ENCODE data around the gene ANKRD63.

ANKRD63 gene, protein sequence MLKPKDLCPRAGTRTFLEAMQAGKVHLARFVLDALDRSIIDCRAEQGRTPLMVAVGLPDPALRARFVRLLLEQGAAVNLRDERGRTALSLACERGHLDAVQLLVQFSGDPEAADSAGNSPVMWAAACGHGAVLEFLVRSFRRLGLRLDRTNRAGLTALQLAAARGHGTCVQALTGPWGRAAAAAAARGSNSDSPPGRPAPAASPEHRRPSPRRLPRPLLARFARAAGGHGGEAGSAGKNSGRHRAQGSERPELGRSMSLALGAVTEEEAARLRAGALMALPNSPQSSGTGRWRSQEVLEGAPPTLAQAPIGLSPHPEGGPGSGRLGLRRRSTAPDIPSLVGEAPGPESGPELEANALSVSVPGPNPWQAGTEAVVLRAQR

GRCh38 chr15:40282869-40283614 is at the start of gene ANKRD63:
Gene ANKRD63 (minus strand): TSS chr15:40283064. CDS start chr15:40282586, 478 bp downstream.
- TF ChIP-seq CEBPB (IDR thresholded peaks at IDR 0.05), result no peak
- peak; percentile 38; the same call in 1 of the 2 replicates for TF ChIP-seq ZBTB7A (IDR thresholded peaks at IDR 0.05; ENCODE audit: low read depth)

- no peak for TF ChIP-seq CREB1 (IDR thresholded peaks at IDR 0.05; ENCODE audit: low read depth)
- TF ChIP-seq, protein P1, sequence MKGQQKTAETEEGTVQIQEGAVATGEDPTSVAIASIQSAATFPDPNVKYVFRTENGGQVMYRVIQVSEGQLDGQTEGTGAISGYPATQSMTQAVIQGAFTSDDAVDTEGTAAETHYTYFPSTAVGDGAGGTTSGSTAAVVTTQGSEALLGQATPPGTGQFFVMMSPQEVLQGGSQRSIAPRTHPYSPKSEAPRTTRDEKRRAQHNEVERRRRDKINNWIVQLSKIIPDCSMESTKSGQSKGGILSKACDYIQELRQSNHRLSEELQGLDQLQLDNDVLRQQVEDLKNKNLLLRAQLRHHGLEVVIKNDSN (IDR thresholded peaks at IDR 0.05), result no peak
- no peak for TF ChIP-seq REST (IDR thresholded peaks at IDR 0.05; ENCODE audit: low read depth)
Measured at GRCh38 chr15:40332113-40332781, 49.4 kb upstream of the ANKRD63 start.

DNA sequence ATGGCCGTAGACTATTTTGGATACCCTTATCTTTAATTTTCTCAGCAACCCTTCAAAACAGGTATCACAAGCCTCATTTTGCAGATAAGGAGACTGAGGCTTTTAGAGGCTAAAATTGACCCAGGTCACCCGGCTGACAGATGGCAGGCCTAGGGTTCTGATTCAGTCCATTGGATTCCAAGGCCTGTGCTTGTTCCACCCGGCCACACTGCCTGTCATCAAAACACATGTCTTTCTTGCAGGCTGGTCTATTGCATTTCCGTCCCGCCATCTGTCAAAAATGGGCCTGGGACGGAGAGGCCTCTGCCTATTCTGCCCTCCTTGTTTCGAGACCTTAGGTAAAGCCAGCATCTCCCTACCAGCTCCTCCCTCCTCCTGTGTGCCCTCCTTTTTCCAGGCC is 48.8 kb upstream of the ANKRD63 start:
- TF ChIP-seq ZBTB7A (IDR thresholded peaks at IDR 0.05; ENCODE audit: low read depth) (no peak), EGR1 (IDR thresholded peaks at IDR 0.05) (no peak), RAD21 (IDR thresholded peaks at IDR 0.05; ENCODE audit: low read depth) (no peak), YY1 (IDR thresholded peaks at IDR 0.05; ENCODE audit: low read depth) (no peak), NFIC (IDR thresholded peaks at IDR 0.05) (no peak), REST (IDR thresholded peaks at IDR 0.05; ENCODE audit: low read depth) (no peak), CEBPB (IDR thresholded peaks at IDR 0.05) (no peak), TAF1 (IDR thresholded peaks at IDR 0.05; ENCODE audit: low read depth) (no peak), TEAD4 (IDR thresholded peaks at IDR 0.05) (no peak), MAX (IDR thresholded peaks at IDR 0.05) (no peak), CREB1 (IDR thresholded peaks at IDR 0.05; ENCODE audit: low read depth) (no peak), TCF12 (IDR thresholded peaks at IDR 0.05; ENCODE audit: low read depth) (no peak), EP300 (IDR thresholded peaks at IDR 0.05; ENCODE audit: borderline replicate concordance) (no peak), FOXM1 (IDR thresholded peaks at IDR 0.05; ENCODE audit: borderline replicate concordance, low read depth) (no peak)
- TF ChIP-seq, protein P1 (IDR thresholded peaks at IDR 0.05), result no peak

GRCh38 chr15:40331026-40331425 is 48.2 kb upstream of the ANKRD63 start:
- no peak for TF ChIP-seq REST (IDR thresholded peaks at IDR 0.05; ENCODE audit: low read depth)
- TF ChIP-seq EGR1 (IDR thresholded peaks at IDR 0.05), result no peak
- TF ChIP-seq TCF12 (IDR thresholded peaks at IDR 0.05; ENCODE audit: low read depth), result no peak
- TF ChIP-seq MAX (IDR thresholded peaks at IDR 0.05), result no peak
- no peak for TF ChIP-seq CREB1 (IDR thresholded peaks at IDR 0.05; ENCODE audit: low read depth)
- TF ChIP-seq, protein P1 (IDR thresholded peaks at IDR 0.05), result no peak
- no peak for TF ChIP-seq RAD21 (IDR thresholded peaks at IDR 0.05; ENCODE audit: low read depth)
- TF ChIP-seq YY1 (IDR thresholded peaks at IDR 0.05; ENCODE audit: low read depth), result no peak
- no peak for TF ChIP-seq EP300 (IDR thresholded peaks at IDR 0.05; ENCODE audit: borderline replicate concordance)
- TF ChIP-seq ZBTB7A (IDR thresholded peaks at IDR 0.05; ENCODE audit: low read depth), result no peak
- TF ChIP-seq FOXM1 (IDR thresholded peaks at IDR 0.05; ENCODE audit: borderline replicate concordance, low read depth), result no peak
- TF ChIP-seq CEBPB (IDR thresholded peaks at IDR 0.05), result no peak
- TF ChIP-seq TEAD4 (IDR thresholded peaks at IDR 0.05), result no peak
- TF ChIP-seq TAF1 (IDR thresholded peaks at IDR 0.05; ENCODE audit: low read depth), result no peak

Data from Ishikawa (cell line).